Spinal cord (tissue), 10 donors: ENCODE measurements around the gene GRID2IP. TPM values are rescaled to one million over a fixed set of nuclear protein-coding genes. Genes with fewer than 3 reads are reported as not detected.
A peak's percentile ranks its signal among the peaks of the same experiment; 100 is the strongest.
"Not testable (repeated sequence)": the region's sequence is repeated elsewhere in the genome, so short reads cannot be mapped to it uniquely, and the experiment has no call there.

Source experiments
- DNase-seq, 6 donors: peaks; one replicate each; pipeline versions ENCODE4 v3.0.0 to v3.0.0-alpha.2; 2013 to 2015; ENCODE audit warnings: low spot score in 6 of 6, low read depth in 4 of 6
- H3K27ac ChIP-seq: one replicate; pipeline ENCODE4 v1.5.1; 2013; ENCODE audit warnings: low read depth, low read length, control low read depth
- H3K27me3 ChIP-seq: one replicate; pipeline ENCODE4 v1.6.1; 2013; ENCODE audit warnings: low read length; ENCODE audit not compliant: control insufficient read depth, insufficient read depth
- H3K36me3 ChIP-seq: one replicate; pipeline ENCODE4 v1.6.1; 2013; ENCODE audit warnings: low read length; ENCODE audit not compliant: control insufficient read depth, insufficient read depth
- H3K4me1 ChIP-seq: one replicate; pipeline ENCODE4 v1.6.1; 2013; ENCODE audit warnings: low read length; ENCODE audit not compliant: control insufficient read depth, insufficient read depth
- H3K4me3 ChIP-seq: one replicate; pipeline ENCODE4 v1.5.1; 2013; ENCODE audit warnings: low read depth, low read length, control low read depth
- H3K9me3 ChIP-seq: one replicate; pipeline ENCODE4 v1.6.1; 2013; ENCODE audit warnings: low read length; ENCODE audit not compliant: control insufficient read depth, insufficient read depth
- WGBS: methylation state at CpG from one replicate; pipeline ENCODE4 v1.1.5; 2013; ENCODE audit warnings: missing lambda C conversion rate; ENCODE audit not compliant: insufficient coverage; 5-methylcytosine and 5-hydroxymethylcytosine counted together
- polyA plus RNA-seq, 2 donors: library from polyadenylated mRNA; unstranded; fragments of 120-200 nt; gene quantifications; one replicate each; pipeline ENCODE4 v1.2.1, GENCODE V29; 2013; ENCODE audit not compliant: insufficient read length in 2 of 2
- total RNA-seq, 2 donors: library from RNA; depleted of rRNA in 1 of 2; stranded (reverse); fragments of 120-200 nt in 1 of 2; fragments of >200 nt in 1 of 2; gene quantifications; one replicate each; pipeline versions ENCODE4 v1.2.3 to v1.2.4, GENCODE V29; 2013 to 2014
- donor health status: healthy.

The GRID2IP gene
- total and polyA plus RNA-seq, 4 donors: 0.30 to 1.2 (median 0.38) TPM

GRCh38 chr7:6578114-6579084 lies 27.1 kb upstream of the GRID2IP start:
- WGBS: 89% methylated on average over 11 of the region's 18 CpGs
- H3K4me3 ChIP-seq: peak overlapping the region; percentile 76

GRCh38 chr7:6577369-6578113 lies 26.3 kb upstream of the GRID2IP start, which contains the start of gene ZDHHC4:
Gene ZDHHC4, plus strand, starts transcription at chr7:6577454. Its CDS starts 3,108 bp downstream, at chr7:6580562.
- DNase-seq: peak; percentile 60 to 96 (median 80)
- H3K36me3 ChIP-seq: peaks cover 28% of the 10 kb centered on the region
- peaks cover 16% of the 10 kb centered on the region for H3K4me1 ChIP-seq
- WGBS: 5% methylated on average over 25 of the region's 51 CpGs
- peak within 1 kb of the TSS; percentile 91 for H3K27ac ChIP-seq
- peak within 1 kb of the TSS; percentile 76 for H3K4me3 ChIP-seq
- H3K9me3 ChIP-seq: no peaks in the 10 kb centered on the region
- no peaks in the 10 kb centered on the region for H3K27me3 ChIP-seq

More at GRCh38 chr7:6578114-6579084, 27.1 kb upstream of the GRID2IP start:
- peaks cover 36% of the 10 kb centered on the region for H3K36me3 ChIP-seq
- H3K4me1 ChIP-seq: peaks cover 16% of the 10 kb centered on the region
- no peak for DNase-seq
- H3K9me3 ChIP-seq: no peaks in the 10 kb centered on the region
- no peaks in the 10 kb centered on the region for H3K27me3 ChIP-seq
- H3K27ac ChIP-seq: peak overlapping the region; percentile 91

GRCh38 chr7:6576867-6577368 lies 25.7 kb upstream of the GRID2IP start:
- Histone ChIP-seq H3K4me3 (peak overlapping the region; percentile 76), H3K27ac (peak overlapping the region; percentile 91), H3K4me1 (peaks cover 16% of the 10 kb centered on the region), H3K36me3 (peaks cover 24% of the 10 kb centered on the region)
- DNase-seq: peak in 2 of 6 donors; percentile 43 to 57
- H3K9me3 ChIP-seq, H3K27me3 ChIP-seq: not testable (repeated sequence)
- WGBS: under 1% methylated on average over 6 of the region's 14 CpGs

GRCh38 chr7:6576024-6576866 lies 25.0 kb upstream of the GRID2IP start:
- Histone ChIP-seq H3K4me3 (peak overlapping the region; percentile 76), H3K4me1 (peaks cover 16% of the 10 kb centered on the region), H3K27ac (no peak overlapping the region), H3K27me3 (no peaks in the 10 kb centered on the region), H3K36me3 (peaks cover 19% of the 10 kb centered on the region), H3K9me3 (no peaks in the 10 kb centered on the region)
- WGBS: 73% methylated on average over 10 of the region's 14 CpGs
- no peak for DNase-seq

- H3K27me3 ChIP-seq: no peaks in the 10 kb centered on the region
- no peaks in the 10 kb centered on the region for H3K9me3 ChIP-seq
- no peak for DNase-seq
- H3K4me3 ChIP-seq: no peak overlapping the region
- H3K36me3 ChIP-seq: peaks cover 11% of the 10 kb centered on the region
- H3K27ac ChIP-seq: no peak overlapping the region
- WGBS: 73% methylated on average over 7 of the region's 9 CpGs
- peaks cover 16% of the 10 kb centered on the region for H3K4me1 ChIP-seq
Observed at GRCh38 chr7:6575281-6576023, 24.2 kb upstream of the GRID2IP start.

GRCh38 chr7:6571160-6571779 lies 20.0 kb upstream of the GRID2IP start:
- Histone ChIP-seq H3K4me1 (peaks cover 2% of the 10 kb centered on the region), H3K4me3 (no peak overlapping the region), H3K9me3 (peaks cover 1% of the 10 kb centered on the region), H3K27me3 (no peaks in the 10 kb centered on the region), H3K36me3 (no peaks in the 10 kb centered on the region), H3K27ac (no peak overlapping the region)
- no peak for DNase-seq
- 74% methylated on average over 3 of the region's 7 CpGs for WGBS

- no peak overlapping the region for H3K4me3 ChIP-seq
- H3K27me3 ChIP-seq: no peaks in the 10 kb centered on the region
- H3K4me1 ChIP-seq: no peaks in the 10 kb centered on the region
- no peak overlapping the region for H3K27ac ChIP-seq
- WGBS: 78% methylated on average over 2 of the region's 3 CpGs
- no peak for DNase-seq
- no peaks in the 10 kb centered on the region for H3K36me3 ChIP-seq
- peaks cover 1% of the 10 kb centered on the region for H3K9me3 ChIP-seq
Observed at GRCh38 chr7:6567886-6568285, 16.6 kb upstream of the GRID2IP start.

- H3K36me3 ChIP-seq: no peaks in the 10 kb centered on the region
- no peaks in the 10 kb centered on the region for H3K4me1 ChIP-seq
- no peak overlapping the region for H3K27ac ChIP-seq
- 89% methylated on average over 4 of the region's 4 CpGs for WGBS
- DNase-seq: no peak
- H3K9me3 ChIP-seq: peaks cover 1% of the 10 kb centered on the region
- H3K4me3 ChIP-seq: no peak overlapping the region
- no peaks in the 10 kb centered on the region for H3K27me3 ChIP-seq
Observed at GRCh38 chr7:6565655-6566054, 14.4 kb upstream of the GRID2IP start.
